HUES64 (cell line): ENCODE data around the gene PPP1R13B.
"Not testable (repeated sequence)": the region's sequence is repeated elsewhere in the genome, so short reads cannot be mapped to it uniquely, and the experiment has no call there.

Source experiments
- H3K27ac ChIP-seq: 2 replicates; pipeline ENCODE4 v1.7.0; 2013; ENCODE audit warnings: low read depth, low read length, inconsistent platforms
- H3K27me3 ChIP-seq: 2 replicates; pipeline ENCODE4 v1.6.1; 2013; ENCODE audit warnings: mild to moderate bottlenecking, low read length; ENCODE audit not compliant: insufficient read depth
- H3K36me3 ChIP-seq: 2 replicates; pipeline ENCODE4 v1.6.1; 2013; ENCODE audit warnings: mild to moderate bottlenecking, low read length; ENCODE audit not compliant: insufficient read depth
- H3K4me1 ChIP-seq: 2 replicates; pipeline ENCODE4 v1.6.1; 2013; ENCODE audit warnings: mild to moderate bottlenecking, low read length, moderate library complexity; ENCODE audit not compliant: insufficient read depth
- H3K4me3 ChIP-seq: 2 replicates; pipeline ENCODE4 v1.5.1; 2013; ENCODE audit warnings: mild to moderate bottlenecking, low read length, moderate library complexity
- H3K9ac ChIP-seq: 2 replicates; pipeline ENCODE4 v1.6.1; 2013; ENCODE audit warnings: mild to moderate bottlenecking, low read depth, low read length
- H3K9me3 ChIP-seq: 2 replicates; pipeline ENCODE4 v1.6.1; 2013; ENCODE audit warnings: low read depth, low read length; ENCODE audit not compliant: insufficient read depth
- WGBS: fragments of 150-250, 120-280 bp; methylation state at CpG from one replicate; pipeline ENCODE4 v1.1.7; 2013; ENCODE audit warnings: missing lambda C conversion rate; 5-methylcytosine and 5-hydroxymethylcytosine counted together

The PPP1R13B gene

GRCh38 chr14:103805708-103806107 lies 41.7 kb downstream of the PPP1R13B start:
- no CpG with 5 or more reads among the region's 1 CpG for WGBS

GRCh38 chr14:103803661-103804060 lies 43.7 kb downstream of the PPP1R13B start:
- Histone ChIP-seq H3K27me3 (no peaks in the 10 kb centered on the region), H3K4me1 (no peaks in the 10 kb centered on the region), H3K9me3 (no peaks in the 10 kb centered on the region), H3K4me3 (no peak overlapping the region), H3K27ac (no peak overlapping the region), H3K36me3 (no peaks in the 10 kb centered on the region), H3K9ac (no peak overlapping the region)

More at GRCh38 chr14:103805708-103806107, 41.7 kb downstream of the PPP1R13B start:
- H3K36me3 ChIP-seq: no peaks in the 10 kb centered on the region
- H3K9ac ChIP-seq: no peak overlapping the region
- no peaks in the 10 kb centered on the region for H3K4me1 ChIP-seq
- no peaks in the 10 kb centered on the region for H3K27me3 ChIP-seq
- H3K4me3 ChIP-seq: no peak overlapping the region
- H3K9me3 ChIP-seq: no peaks in the 10 kb centered on the region
- no peak overlapping the region for H3K27ac ChIP-seq

- H3K27me3 ChIP-seq: no peaks in the 10 kb centered on the region
- 81% methylated on average over 8 of the region's 8 CpGs for WGBS
- H3K9ac ChIP-seq: no peak overlapping the region
- no peak overlapping the region for H3K4me3 ChIP-seq
- no peaks in the 10 kb centered on the region for H3K36me3 ChIP-seq
- no peaks in the 10 kb centered on the region for H3K4me1 ChIP-seq
- no peak overlapping the region for H3K27ac ChIP-seq
- H3K9me3 ChIP-seq: no peaks in the 10 kb centered on the region
Observed at GRCh38 chr14:103802356-103802755, 45.0 kb downstream of the PPP1R13B start.

DNA sequence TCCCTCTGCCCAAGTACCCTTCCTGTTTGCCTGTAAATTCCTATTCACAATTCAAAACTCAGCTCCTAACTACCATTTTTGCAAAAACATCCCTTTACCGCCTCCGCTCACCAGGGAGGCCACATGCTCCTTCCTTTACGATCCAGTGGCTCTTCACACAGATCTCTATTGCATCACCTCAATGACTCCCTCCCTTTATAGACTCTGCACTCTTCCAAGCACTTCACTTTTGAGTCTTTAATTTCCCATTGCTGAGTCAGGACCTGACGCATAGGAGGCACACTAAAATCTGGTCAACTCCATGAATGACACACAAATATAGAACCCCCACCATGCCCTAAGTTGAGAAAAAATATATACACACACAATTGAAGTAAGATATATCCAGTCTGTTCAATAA lies 45.9 kb downstream of the PPP1R13B start:
- no peaks in the 10 kb centered on the region for H3K36me3 ChIP-seq
- H3K4me3 ChIP-seq: no peak overlapping the region
- H3K27ac ChIP-seq: no peak overlapping the region
- H3K4me1 ChIP-seq: no peaks in the 10 kb centered on the region
- WGBS: 65% methylated on average over 4 of the region's 4 CpGs
- no peaks in the 10 kb centered on the region for H3K27me3 ChIP-seq
- H3K9me3 ChIP-seq: no peaks in the 10 kb centered on the region
- H3K9ac ChIP-seq: no peak overlapping the region

DNA sequence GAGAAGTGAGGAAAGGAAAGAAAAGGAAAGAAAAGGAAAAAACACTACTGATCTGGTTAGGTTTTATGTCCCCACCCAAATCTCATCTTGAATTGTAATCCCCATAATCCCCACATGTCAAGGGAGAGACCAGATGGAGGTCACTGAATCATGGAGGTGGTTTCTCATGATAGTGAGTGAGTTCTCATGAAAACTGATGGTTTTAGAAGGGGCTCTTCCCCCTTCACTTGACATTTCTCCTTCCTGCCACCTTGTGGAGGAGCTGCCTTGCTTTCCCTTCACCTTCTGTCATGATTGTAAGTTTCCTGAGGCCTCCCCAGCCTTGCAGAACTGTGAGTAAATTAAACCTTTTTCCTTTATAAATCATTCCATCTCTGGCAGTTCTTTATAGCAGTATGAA lies 54.2 kb downstream of the PPP1R13B start:
- not testable (repeated sequence) for H3K4me1 ChIP-seq, H3K36me3 ChIP-seq, H3K4me3 ChIP-seq, H3K9me3 ChIP-seq, H3K27me3 ChIP-seq, H3K27ac ChIP-seq, H3K9ac ChIP-seq

DNA sequence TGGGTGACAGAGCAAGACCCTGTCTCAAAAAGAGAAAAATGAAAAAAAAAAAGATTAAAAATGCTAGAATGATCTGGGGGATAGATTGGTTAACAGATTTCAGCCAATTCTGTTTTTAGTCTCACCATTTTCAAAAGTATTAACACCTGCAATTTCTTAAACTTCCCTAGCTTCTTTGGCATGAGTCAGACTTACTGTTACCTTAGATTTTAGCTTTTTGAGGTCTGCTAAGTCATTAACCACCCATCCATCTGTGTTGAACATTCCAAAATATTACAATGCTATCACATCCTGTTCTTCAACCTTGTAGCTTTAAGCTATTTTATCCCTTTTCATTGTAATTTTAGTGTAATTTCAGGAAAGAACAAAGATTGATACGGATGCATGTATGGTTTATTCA lies 59.3 kb downstream of the PPP1R13B start:
- H3K27ac ChIP-seq: no peak overlapping the region
- 100% methylated on average over 1 of the region's 1 CpG for WGBS
- no peak overlapping the region for H3K4me3 ChIP-seq
- H3K9ac ChIP-seq: no peak overlapping the region
- no peaks in the 10 kb centered on the region for H3K36me3 ChIP-seq
- H3K4me1 ChIP-seq: no peaks in the 10 kb centered on the region
- H3K9me3 ChIP-seq: no peaks in the 10 kb centered on the region
- H3K27me3 ChIP-seq: no peaks in the 10 kb centered on the region

DNA sequence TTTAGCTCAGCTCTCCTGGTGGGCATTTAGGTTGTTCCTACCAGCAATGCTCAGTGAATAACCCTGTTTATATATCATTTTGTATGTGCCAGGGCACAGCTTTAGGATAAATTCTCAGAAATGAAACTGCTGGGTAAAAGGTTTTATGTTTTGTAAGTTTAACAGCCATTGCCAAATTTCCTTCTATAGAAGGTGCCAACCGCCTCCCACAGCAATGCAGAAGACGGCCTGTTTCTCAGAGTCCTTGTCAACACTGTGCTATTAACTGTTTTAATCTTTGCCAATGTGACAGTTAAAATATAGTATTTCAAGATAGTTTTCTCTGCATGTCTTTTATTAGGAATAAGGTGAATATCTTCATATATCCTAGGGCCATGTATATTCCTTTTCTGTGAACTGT lies 65.0 kb downstream of the PPP1R13B start:
- Histone ChIP-seq H3K36me3 (no peaks in the 10 kb centered on the region), H3K27me3 (no peaks in the 10 kb centered on the region), H3K9me3 (no peaks in the 10 kb centered on the region), H3K4me3 (no peak overlapping the region), H3K9ac (no peak overlapping the region), H3K4me1 (no peaks in the 10 kb centered on the region), H3K27ac (no peak overlapping the region)
- 83% methylated on average over 2 of the region's 2 CpGs for WGBS

- H3K9ac ChIP-seq, H3K4me1 ChIP-seq, H3K9me3 ChIP-seq, H3K36me3 ChIP-seq, H3K27me3 ChIP-seq, H3K27ac ChIP-seq, H3K4me3 ChIP-seq: not testable (repeated sequence)
- WGBS: 98% methylated on average over 6 of the region's 6 CpGs
Observed at GRCh38 chr14:103776319-103776718, 71.1 kb downstream of the PPP1R13B start.

DNA sequence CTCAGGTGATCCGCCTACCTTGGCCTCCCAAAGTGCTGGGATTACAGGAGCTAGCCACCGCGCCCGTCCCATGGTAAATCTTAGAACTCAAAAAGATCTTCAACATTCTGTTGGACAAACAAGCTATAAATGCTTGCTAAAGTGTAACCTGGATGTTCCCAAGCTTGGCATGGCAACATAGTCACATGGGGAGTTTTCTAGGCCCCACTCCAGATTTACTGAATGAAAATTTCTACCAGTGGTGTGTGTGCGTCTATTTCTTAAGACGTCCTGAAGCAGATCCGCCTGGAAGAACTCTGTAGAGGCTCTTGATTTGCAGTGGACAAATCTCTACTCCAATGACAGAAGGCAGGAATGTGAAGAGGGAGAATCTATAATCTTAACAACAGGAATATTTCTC lies 71.9 kb downstream of the PPP1R13B start:
- Histone ChIP-seq H3K4me1 (no peaks in the 10 kb centered on the region), H3K9ac (no peak overlapping the region), H3K9me3 (no peaks in the 10 kb centered on the region), H3K27me3 (no peaks in the 10 kb centered on the region), H3K27ac (no peak overlapping the region), H3K4me3 (no peak overlapping the region), H3K36me3 (no peaks in the 10 kb centered on the region)
- WGBS: 94% methylated on average over 7 of the region's 7 CpGs

GRCh38 chr14:103773521-103773920 lies 73.9 kb downstream of the PPP1R13B start:
- H3K27me3 ChIP-seq: no peaks in the 10 kb centered on the region
- no peak overlapping the region for H3K4me3 ChIP-seq
- H3K27ac ChIP-seq: no peak overlapping the region
- no peak overlapping the region for H3K9ac ChIP-seq
- H3K9me3 ChIP-seq: no peaks in the 10 kb centered on the region
- no peaks in the 10 kb centered on the region for H3K36me3 ChIP-seq
- H3K4me1 ChIP-seq: no peaks in the 10 kb centered on the region
- 100% methylated on average over 2 of the region's 2 CpGs for WGBS

DNA sequence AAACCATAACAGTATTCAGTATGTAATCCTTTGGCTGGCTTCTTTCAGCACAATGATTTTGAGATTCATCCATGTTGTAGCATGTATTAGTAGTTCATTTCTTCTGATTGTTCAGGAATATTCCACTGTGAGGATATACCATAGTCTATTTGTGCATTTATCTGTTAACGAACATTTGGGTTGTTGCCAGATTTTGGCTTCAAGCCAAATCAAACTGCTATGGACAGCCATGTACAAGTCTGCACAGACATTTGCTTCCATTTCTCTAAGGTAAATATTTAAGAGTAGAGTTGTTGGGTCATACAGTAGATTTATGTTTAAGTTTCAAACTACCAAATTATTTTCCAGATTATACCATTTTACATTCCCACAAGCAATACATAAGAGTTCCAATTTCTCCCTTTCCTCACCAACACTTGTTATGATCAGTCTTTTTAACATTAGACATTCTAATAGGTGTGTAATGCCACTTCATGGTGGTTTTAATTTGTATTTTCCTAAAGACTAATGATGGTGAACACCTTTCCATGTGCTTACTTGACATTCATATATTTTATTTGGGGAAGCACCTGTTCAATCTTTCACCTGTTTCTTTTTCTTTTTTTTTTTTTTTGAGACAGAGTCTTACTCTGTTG lies 75.2 kb downstream of the PPP1R13B start:
- no peak overlapping the region for H3K27ac ChIP-seq
- H3K9ac ChIP-seq: no peak overlapping the region
- H3K4me3 ChIP-seq: no peak overlapping the region
- H3K4me1 ChIP-seq: no peaks in the 10 kb centered on the region
- no peaks in the 10 kb centered on the region for H3K9me3 ChIP-seq
- no peaks in the 10 kb centered on the region for H3K27me3 ChIP-seq
- 91% methylated on average over 1 of the region's 1 CpG for WGBS
- no peaks in the 10 kb centered on the region for H3K36me3 ChIP-seq

GRCh38 chr14:103770902-103771301 lies 76.5 kb downstream of the PPP1R13B start:
- Histone ChIP-seq H3K4me1 (no peaks in the 10 kb centered on the region), H3K36me3 (no peaks in the 10 kb centered on the region), H3K9me3 (no peaks in the 10 kb centered on the region), H3K27me3 (no peaks in the 10 kb centered on the region), H3K27ac (no peak overlapping the region), H3K4me3 (no peak overlapping the region), H3K9ac (no peak overlapping the region)
- 81% methylated on average over 4 of the region's 4 CpGs for WGBS
